ENCODE results near the gene IGF2BP3.

The IGF2BP3 gene

GRCh38 chr7:23477157-23477499 lies 6.8 kb upstream of the IGF2BP3 start (continued):
- no peak for TF ChIP-seq CSRNP3 (CRISPR knock-in tag; IDR thresholded peaks at IDR 0.05)
- TF ChIP-seq, protein P1, sequence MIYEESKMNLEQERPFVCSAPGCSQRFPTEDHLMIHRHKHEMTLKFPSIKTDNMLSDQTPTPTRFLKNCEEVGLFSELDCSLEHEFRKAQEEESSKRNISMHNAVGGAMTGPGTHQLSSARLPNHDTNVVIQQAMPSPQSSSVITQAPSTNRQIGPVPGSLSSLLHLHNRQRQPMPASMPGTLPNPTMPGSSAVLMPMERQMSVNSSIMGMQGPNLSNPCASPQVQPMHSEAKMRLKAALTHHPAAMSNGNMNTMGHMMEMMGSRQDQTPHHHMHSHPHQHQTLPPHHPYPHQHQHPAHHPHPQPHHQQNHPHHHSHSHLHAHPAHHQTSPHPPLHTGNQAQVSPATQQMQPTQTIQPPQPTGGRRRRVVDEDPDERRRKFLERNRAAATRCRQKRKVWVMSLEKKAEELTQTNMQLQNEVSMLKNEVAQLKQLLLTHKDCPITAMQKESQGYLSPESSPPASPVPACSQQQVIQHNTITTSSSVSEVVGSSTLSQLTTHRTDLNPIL (CRISPR knock-in tag; IDR thresholded peaks at IDR 0.05; ENCODE audit: low read depth): no peak
- no peak for TF ChIP-seq OSR1 (CRISPR knock-in tag; IDR thresholded peaks at IDR 0.05)
- TF ChIP-seq PPARA (CRISPR knock-in tag; IDR thresholded peaks at IDR 0.05; ENCODE audit: borderline replicate concordance): no peak
- no peak for TF ChIP-seq ZNF70 (CRISPR knock-in tag; IDR thresholded peaks at IDR 0.05)
- no peak for TF ChIP-seq ZNF8 (CRISPR knock-in tag; IDR thresholded peaks at IDR 0.05)
- no peak for TF ChIP-seq TOX (CRISPR knock-in tag; IDR thresholded peaks at IDR 0.05; ENCODE audit: borderline replicate concordance)

DNA sequence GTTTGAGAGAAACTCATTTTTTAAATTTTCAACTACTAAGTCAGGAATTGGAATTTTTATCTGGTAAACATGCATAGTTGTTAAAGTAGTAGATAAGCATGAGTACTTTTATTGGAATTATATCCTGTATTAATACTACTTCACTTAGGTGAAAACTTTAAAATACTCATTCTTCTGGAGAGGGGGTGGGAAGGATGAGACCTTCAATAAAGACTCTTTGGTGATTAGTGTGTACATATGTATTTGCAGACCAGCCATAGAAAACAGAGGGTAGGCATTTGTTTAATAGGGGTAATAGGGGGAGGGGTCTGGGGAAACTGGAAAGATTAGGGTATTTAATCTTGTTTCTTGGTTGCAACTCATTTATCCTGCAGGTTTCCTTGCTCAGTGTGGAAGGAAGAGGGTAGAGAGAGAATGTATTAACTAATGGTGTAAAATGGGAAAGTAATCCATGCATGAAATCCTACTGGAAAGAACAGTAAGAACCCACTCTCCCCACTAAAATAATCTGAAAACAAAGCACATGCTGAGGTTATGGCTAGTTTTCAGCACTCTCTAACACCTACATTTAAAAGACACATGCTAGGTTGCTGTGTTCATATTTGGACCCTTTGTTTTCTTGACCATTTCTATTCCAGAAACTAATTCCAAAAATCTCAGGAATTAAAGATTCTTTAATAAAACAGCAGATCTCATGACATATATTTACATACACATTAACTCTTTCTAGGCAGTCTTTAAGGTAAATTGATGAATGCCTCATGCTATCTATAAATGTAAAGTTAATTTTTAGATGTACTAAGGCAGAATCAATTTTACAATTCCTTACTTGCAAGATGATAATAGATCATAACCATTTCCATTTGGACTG lies 6.2 kb upstream of the IGF2BP3 start:
- ATAC-seq: no peak
- TF ChIP-seq CSRNP3 (CRISPR knock-in tag; IDR thresholded peaks at IDR 0.05): peak; percentile 50; the same call in 1 of the 2 replicates
- no peak for TF ChIP-seq ZNF8 (CRISPR knock-in tag; IDR thresholded peaks at IDR 0.05)

- TF ChIP-seq OSR1 (CRISPR knock-in tag; IDR thresholded peaks at IDR 0.05): no peak
- TF ChIP-seq, protein P2, sequence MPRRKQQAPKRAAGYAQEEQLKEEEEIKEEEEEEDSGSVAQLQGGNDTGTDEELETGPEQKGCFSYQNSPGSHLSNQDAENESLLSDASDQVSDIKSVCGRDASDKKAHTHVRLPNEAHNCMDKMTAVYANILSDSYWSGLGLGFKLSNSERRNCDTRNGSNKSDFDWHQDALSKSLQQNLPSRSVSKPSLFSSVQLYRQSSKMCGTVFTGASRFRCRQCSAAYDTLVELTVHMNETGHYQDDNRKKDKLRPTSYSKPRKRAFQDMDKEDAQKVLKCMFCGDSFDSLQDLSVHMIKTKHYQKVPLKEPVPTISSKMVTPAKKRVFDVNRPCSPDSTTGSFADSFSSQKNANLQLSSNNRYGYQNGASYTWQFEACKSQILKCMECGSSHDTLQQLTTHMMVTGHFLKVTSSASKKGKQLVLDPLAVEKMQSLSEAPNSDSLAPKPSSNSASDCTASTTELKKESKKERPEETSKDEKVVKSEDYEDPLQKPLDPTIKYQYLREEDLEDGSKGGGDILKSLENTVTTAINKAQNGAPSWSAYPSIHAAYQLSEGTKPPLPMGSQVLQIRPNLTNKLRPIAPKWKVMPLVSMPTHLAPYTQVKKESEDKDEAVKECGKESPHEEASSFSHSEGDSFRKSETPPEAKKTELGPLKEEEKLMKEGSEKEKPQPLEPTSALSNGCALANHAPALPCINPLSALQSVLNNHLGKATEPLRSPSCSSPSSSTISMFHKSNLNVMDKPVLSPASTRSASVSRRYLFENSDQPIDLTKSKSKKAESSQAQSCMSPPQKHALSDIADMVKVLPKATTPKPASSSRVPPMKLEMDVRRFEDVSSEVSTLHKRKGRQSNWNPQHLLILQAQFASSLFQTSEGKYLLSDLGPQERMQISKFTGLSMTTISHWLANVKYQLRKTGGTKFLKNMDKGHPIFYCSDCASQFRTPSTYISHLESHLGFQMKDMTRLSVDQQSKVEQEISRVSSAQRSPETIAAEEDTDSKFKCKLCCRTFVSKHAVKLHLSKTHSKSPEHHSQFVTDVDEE (CRISPR knock-in tag; IDR thresholded peaks at IDR 0.05): no peak
- TF ChIP-seq, protein P3, sequence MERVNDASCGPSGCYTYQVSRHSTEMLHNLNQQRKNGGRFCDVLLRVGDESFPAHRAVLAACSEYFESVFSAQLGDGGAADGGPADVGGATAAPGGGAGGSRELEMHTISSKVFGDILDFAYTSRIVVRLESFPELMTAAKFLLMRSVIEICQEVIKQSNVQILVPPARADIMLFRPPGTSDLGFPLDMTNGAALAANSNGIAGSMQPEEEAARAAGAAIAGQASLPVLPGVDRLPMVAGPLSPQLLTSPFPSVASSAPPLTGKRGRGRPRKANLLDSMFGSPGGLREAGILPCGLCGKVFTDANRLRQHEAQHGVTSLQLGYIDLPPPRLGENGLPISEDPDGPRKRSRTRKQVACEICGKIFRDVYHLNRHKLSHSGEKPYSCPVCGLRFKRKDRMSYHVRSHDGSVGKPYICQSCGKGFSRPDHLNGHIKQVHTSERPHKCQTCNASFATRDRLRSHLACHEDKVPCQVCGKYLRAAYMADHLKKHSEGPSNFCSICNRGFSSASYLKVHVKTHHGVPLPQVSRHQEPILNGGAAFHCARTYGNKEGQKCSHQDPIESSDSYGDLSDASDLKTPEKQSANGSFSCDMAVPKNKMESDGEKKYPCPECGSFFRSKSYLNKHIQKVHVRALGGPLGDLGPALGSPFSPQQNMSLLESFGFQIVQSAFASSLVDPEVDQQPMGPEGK (CRISPR knock-in tag; IDR thresholded peaks at IDR 0.05; ENCODE audit: borderline replicate concordance): no peak
- no peak for TF ChIP-seq PPARA (CRISPR knock-in tag; IDR thresholded peaks at IDR 0.05; ENCODE audit: borderline replicate concordance)
- TF ChIP-seq RARB (CRISPR knock-in tag; IDR thresholded peaks at IDR 0.05): no peak
- no peak for TF ChIP-seq TCF4 (CRISPR knock-in tag; IDR thresholded peaks at IDR 0.05; ENCODE audit: borderline replicate concordance)
- TF ChIP-seq ARNTL (CRISPR knock-in tag; IDR thresholded peaks at IDR 0.05; ENCODE audit: borderline replicate concordance, low read depth): no peak
- no peak for TF ChIP-seq CSRNP3 (CRISPR knock-in tag; IDR thresholded peaks at IDR 0.05)
- TF ChIP-seq, protein P4, sequence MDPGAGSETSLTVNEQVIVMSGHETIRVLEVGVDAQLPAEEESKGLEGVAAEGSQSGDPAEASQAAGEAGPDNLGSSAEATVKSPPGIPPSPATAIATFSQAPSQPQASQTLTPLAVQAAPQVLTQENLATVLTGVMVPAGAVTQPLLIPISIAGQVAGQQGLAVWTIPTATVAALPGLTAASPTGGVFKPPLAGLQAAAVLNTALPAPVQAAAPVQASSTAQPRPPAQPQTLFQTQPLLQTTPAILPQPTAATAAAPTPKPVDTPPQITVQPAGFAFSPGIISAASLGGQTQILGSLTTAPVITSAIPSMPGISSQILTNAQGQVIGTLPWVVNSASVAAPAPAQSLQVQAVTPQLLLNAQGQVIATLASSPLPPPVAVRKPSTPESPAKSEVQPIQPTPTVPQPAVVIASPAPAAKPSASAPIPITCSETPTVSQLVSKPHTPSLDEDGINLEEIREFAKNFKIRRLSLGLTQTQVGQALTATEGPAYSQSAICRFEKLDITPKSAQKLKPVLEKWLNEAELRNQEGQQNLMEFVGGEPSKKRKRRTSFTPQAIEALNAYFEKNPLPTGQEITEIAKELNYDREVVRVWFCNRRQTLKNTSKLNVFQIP (CRISPR knock-in tag; IDR thresholded peaks at IDR 0.05; ENCODE audit: borderline replicate concordance, low read depth): no peak
- no peak for TF ChIP-seq GLIS3 (CRISPR knock-in tag; IDR thresholded peaks at IDR 0.05)
- TF ChIP-seq TOX (CRISPR knock-in tag; IDR thresholded peaks at IDR 0.05; ENCODE audit: borderline replicate concordance): no peak
- TF ChIP-seq ZC3H10 (CRISPR knock-in tag; IDR thresholded peaks at IDR 0.05): no peak
- TF ChIP-seq ESRRG (CRISPR knock-in tag; IDR thresholded peaks at IDR 0.05): no peak
- TF ChIP-seq ZNF565 (CRISPR knock-in tag; conservative IDR thresholded peaks at IDR 0.05; ENCODE audit: low read depth): no peak
- no peak for TF ChIP-seq BACH2 (CRISPR knock-in tag; IDR thresholded peaks at IDR 0.05; ENCODE audit: borderline replicate concordance)
- ATAC-seq: no peak
Observed at GRCh38 chr7:23475576-23475839, 5.2 kb upstream of the IGF2BP3 start.

Data from SK-N-SH treated with all-trans-retinoic acid at 6 μM for 48 hours (cell line).